Measurements from ENCODE around the gene EPSTI1. TPM values are rescaled to one million over a fixed set of nuclear protein-coding genes. Genes with fewer than 3 reads are reported as not detected.

Gene EPSTI1
- total RNA-seq, 1 donor from 2014 or later: 5.6 TPM

GRCh38 chr13:43021926-43022670, 30.1 kb upstream of the EPSTI1 start:
- no peaks in the 10 kb centered on the region for H3K36me3 ChIP-seq (ENCODE audit: control insufficient read depth, insufficient read depth, low read length)
- no peak for TF ChIP-seq CTCF (IDR thresholded peaks at IDR 0.05; ENCODE audit: insufficient read depth, low read length, poor library complexity, severe bottlenecking)
- no peak overlapping the region for H3K4me3 ChIP-seq (ENCODE audit: low read depth, low read length)
- no peaks in the 10 kb centered on the region for H3K27me3 ChIP-seq (ENCODE audit: control insufficient read depth, insufficient read depth, low read length)
- DNase-seq (ENCODE audit: low read depth): no peak

GRCh38 chr13:43020794-43021193, 28.8 kb upstream of the EPSTI1 start:
- H3K4me3 ChIP-seq (ENCODE audit: low read depth, low read length): no peak overlapping the region
- no peaks in the 10 kb centered on the region for H3K27me3 ChIP-seq (ENCODE audit: control insufficient read depth, insufficient read depth, low read length)
- DNase-seq (ENCODE audit: low read depth): no peak
- TF ChIP-seq CTCF (IDR thresholded peaks at IDR 0.05; ENCODE audit: insufficient read depth, low read length, poor library complexity, severe bottlenecking): no peak
- no peaks in the 10 kb centered on the region for H3K36me3 ChIP-seq (ENCODE audit: control insufficient read depth, insufficient read depth, low read length)

DNA sequence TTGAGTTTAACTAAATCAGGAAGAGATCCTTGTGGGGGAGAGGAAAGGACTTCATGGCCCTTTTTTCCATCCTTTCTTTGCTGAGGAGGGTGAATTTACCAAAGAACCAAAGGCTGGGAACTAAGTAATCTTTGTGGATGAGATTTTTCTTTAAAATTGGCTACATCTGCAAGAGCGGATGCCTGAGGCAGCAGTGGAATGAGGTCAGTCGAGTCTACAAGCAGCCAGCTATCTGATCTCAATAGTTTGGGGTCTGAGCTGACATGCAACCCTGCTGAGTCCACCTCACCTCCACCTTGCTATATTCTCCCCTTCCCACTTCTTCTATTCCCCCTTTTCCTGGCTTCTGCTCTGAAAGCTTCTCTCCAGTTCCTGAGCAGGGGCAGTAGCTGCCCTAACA, 27.8 kb upstream of the EPSTI1 start:
- no peak for TF ChIP-seq CTCF (IDR thresholded peaks at IDR 0.05; ENCODE audit: insufficient read depth, low read length, poor library complexity, severe bottlenecking)
- DNase-seq (ENCODE audit: low read depth): no peak
- H3K27me3 ChIP-seq (ENCODE audit: control insufficient read depth, insufficient read depth, low read length): no peaks in the 10 kb centered on the region
- no peaks in the 10 kb centered on the region for H3K36me3 ChIP-seq (ENCODE audit: control insufficient read depth, insufficient read depth, low read length)
- H3K4me3 ChIP-seq (ENCODE audit: low read depth, low read length): no peak overlapping the region

DNA sequence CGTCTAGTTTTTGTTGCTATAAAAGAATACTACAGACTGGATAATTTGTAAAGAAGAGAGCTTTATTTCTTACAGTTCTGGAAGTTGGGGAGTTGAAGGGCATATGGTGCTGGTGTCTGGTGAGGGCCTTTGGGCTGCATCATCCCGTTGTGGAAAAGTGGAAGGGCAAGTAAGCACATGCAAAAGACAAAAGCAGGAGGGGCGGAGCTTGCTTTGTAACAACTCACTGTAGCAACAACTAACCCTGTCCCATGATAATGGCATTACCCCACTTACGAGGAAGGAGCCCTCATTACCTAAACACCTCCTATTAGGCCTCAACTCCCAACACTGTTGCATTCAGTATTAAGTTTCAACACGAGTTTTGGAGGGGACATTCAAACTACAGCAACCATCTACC, 24.2 kb upstream of the EPSTI1 start:
- H3K36me3 ChIP-seq (ENCODE audit: control insufficient read depth, insufficient read depth, low read length): no peaks in the 10 kb centered on the region
- H3K4me3 ChIP-seq (ENCODE audit: low read depth, low read length): no peak overlapping the region
- DNase-seq (ENCODE audit: low read depth): no peak
- H3K27me3 ChIP-seq (ENCODE audit: control insufficient read depth, insufficient read depth, low read length): no peaks in the 10 kb centered on the region
- no peak for TF ChIP-seq CTCF (IDR thresholded peaks at IDR 0.05; ENCODE audit: insufficient read depth, low read length, poor library complexity, severe bottlenecking)

- no peak for DNase-seq (ENCODE audit: low read depth)
- H3K4me3 ChIP-seq (ENCODE audit: low read depth, low read length): no peak overlapping the region
- TF ChIP-seq CTCF (IDR thresholded peaks at IDR 0.05; ENCODE audit: insufficient read depth, low read length, poor library complexity, severe bottlenecking): no peak
- no peaks in the 10 kb centered on the region for H3K36me3 ChIP-seq (ENCODE audit: control insufficient read depth, insufficient read depth, low read length)
- H3K27me3 ChIP-seq (ENCODE audit: control insufficient read depth, insufficient read depth, low read length): no peaks in the 10 kb centered on the region
Measured at GRCh38 chr13:43014162-43014561, 22.1 kb upstream of the EPSTI1 start.

GRCh38 chr13:43009506-43009905, 17.5 kb upstream of the EPSTI1 start:
- no peaks in the 10 kb centered on the region for H3K36me3 ChIP-seq (ENCODE audit: control insufficient read depth, insufficient read depth, low read length)
- no peak for TF ChIP-seq CTCF (IDR thresholded peaks at IDR 0.05; ENCODE audit: insufficient read depth, low read length, poor library complexity, severe bottlenecking)
- no peak overlapping the region for H3K4me3 ChIP-seq (ENCODE audit: low read depth, low read length)
- H3K27me3 ChIP-seq (ENCODE audit: control insufficient read depth, insufficient read depth, low read length): no peaks in the 10 kb centered on the region
- DNase-seq (ENCODE audit: low read depth): no peak

All from kidney epithelial cell (primary cell).